ENCODE results near the gene CHPT1.

GRCh38 chr12:101680647-101681046 lies 16.8 kb upstream of the CHPT1 start:
- TF ChIP-seq POLR2AphosphoS5 (IDR thresholded peaks at IDR 0.05): no peak
- no peak for TF ChIP-seq CTCF (IDR thresholded peaks at IDR 0.05)

All from gastroesophageal sphincter (tissue), 3 donors.